Measurements from ENCODE around the gene ABCE1.

DNA sequence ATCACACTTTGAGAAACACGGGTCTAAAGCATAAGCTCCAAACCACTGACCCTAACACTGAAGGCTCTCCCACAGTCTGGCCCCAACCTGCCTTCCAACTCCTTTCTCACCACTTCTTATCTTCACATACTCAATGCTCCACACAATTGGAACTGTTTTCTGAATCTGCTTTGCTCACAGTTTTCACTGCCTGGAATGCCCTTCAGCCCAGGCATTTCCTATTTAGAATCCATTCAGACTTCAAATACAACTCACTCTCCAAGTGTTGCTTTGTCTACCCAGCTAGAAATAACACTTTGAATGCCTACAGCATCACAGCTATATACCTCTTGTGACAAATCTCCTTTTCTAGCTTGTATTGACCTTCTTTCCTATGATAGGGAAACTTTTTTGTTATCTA, 72.1 kb downstream of the ABCE1 start:
- TF ChIP-seq, protein P1, sequence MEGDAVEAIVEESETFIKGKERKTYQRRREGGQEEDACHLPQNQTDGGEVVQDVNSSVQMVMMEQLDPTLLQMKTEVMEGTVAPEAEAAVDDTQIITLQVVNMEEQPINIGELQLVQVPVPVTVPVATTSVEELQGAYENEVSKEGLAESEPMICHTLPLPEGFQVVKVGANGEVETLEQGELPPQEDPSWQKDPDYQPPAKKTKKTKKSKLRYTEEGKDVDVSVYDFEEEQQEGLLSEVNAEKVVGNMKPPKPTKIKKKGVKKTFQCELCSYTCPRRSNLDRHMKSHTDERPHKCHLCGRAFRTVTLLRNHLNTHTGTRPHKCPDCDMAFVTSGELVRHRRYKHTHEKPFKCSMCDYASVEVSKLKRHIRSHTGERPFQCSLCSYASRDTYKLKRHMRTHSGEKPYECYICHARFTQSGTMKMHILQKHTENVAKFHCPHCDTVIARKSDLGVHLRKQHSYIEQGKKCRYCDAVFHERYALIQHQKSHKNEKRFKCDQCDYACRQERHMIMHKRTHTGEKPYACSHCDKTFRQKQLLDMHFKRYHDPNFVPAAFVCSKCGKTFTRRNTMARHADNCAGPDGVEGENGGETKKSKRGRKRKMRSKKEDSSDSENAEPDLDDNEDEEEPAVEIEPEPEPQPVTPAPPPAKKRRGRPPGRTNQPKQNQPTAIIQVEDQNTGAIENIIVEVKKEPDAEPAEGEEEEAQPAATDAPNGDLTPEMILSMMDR (IDR thresholded peaks at IDR 0.05), result no peak
- TF ChIP-seq EP300 (IDR thresholded peaks at IDR 0.05) (no peak), POLR2AphosphoS5 (IDR thresholded peaks at IDR 0.05) (no peak)

Data from esophagus muscularis mucosa (tissue), 4 donors.